GM10266 (cell line): Measurements from ENCODE around the gene RAET1L.
"Not testable (repeated sequence)": the region's sequence is repeated elsewhere in the genome, so short reads cannot be mapped to it uniquely, and the experiment has no call there.

ENCODE experiments used
- DNase-seq: peaks from one replicate; pipeline ENCODE4 v3.0.0; 2012; ENCODE audit errors: extremely low spot score
- TF ChIP-seq, protein P1 (sequence below): IDR thresholded peaks from 2 replicates; pipeline ENCODE4 v1.5.1; 2012; ENCODE audit warnings: mild to moderate bottlenecking, low read depth; ENCODE audit not compliant: control insufficient read depth, insufficient read depth; ENCODE audit errors: missing control alignments

The RAET1L gene

GRCh38 chr6:149978610-149979009 is 46.7 kb downstream of the RAET1L start:
- DNase-seq = no peak
- TF ChIP-seq, protein P1, sequence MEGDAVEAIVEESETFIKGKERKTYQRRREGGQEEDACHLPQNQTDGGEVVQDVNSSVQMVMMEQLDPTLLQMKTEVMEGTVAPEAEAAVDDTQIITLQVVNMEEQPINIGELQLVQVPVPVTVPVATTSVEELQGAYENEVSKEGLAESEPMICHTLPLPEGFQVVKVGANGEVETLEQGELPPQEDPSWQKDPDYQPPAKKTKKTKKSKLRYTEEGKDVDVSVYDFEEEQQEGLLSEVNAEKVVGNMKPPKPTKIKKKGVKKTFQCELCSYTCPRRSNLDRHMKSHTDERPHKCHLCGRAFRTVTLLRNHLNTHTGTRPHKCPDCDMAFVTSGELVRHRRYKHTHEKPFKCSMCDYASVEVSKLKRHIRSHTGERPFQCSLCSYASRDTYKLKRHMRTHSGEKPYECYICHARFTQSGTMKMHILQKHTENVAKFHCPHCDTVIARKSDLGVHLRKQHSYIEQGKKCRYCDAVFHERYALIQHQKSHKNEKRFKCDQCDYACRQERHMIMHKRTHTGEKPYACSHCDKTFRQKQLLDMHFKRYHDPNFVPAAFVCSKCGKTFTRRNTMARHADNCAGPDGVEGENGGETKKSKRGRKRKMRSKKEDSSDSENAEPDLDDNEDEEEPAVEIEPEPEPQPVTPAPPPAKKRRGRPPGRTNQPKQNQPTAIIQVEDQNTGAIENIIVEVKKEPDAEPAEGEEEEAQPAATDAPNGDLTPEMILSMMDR = no peak

GRCh38 chr6:149977221-149977620 is 48.1 kb downstream of the RAET1L start:
- TF ChIP-seq, protein P1 = no peak
- no peak for DNase-seq

DNA sequence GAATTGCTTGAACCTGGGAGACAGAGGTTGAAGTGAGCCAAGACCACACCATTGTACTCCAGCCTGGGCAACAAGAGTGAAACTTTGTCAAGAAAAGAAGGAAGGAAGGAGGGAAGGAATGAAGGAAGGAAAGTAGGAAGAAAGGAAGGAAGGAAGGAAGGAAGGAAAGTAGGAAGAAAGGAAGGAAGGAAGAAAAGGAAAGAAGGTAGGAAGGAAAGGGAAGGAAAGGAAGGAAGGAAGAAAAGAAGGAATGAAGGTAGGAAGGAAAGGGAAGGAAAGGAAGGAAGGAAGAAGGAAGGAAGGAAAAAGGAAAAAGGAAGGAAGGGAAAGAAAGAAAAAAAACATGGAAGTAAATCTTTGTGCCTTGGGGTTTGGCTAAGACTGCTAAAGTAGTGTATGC is 49.9 kb downstream of the RAET1L start:
- DNase-seq = no peak
- TF ChIP-seq, protein P1 = no peak

DNA sequence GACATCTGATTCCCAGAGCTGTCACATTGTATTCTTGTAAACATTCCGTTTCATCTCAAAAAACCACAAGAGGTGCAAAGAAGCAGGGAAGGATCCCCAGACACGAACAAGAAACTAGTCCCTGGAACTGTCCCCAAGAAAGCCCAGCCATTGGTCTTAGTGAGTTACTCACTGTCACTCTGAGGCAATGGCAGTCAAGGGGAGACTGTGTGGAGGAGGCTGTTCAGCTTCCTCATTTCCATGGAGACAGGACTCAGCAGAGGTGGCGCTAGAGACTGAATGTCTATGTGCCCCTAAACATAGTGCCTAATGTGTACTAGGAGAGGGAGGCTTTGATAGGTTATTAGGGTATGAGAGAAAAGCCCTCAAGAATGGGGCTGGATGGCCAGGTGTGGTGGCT is 50.5 kb downstream of the RAET1L start:
- DNase-seq = no peak
- TF ChIP-seq, protein P1 = no peak

GRCh38 chr6:149974394-149974793 is 50.9 kb downstream of the RAET1L start:
- DNase-seq = not testable (repeated sequence)

DNA sequence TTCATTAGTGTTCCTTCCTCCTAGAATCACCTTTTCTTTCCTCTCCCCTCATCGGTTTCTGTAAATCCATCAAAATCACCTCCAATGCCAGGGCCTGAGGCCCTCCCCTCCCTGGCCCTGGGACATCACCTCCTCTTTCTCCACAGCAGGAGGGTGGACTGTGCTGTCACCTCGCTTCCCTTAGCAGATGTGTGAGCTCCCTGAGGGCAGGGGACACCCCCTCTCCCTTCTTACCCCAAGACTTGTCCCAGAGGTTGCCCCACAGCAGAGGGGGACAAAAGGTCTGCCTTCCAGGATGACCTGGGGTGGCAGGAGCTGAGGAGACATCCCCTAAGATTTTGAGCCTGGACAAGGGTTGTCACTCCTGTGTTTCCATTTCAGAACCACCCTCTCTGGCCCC is 55.7 kb downstream of the RAET1L start:
- no peak for DNase-seq
- TF ChIP-seq, protein P1 = no peak

GRCh38 chr6:149968909-149969308 is 56.4 kb downstream of the RAET1L start:
- not testable (repeated sequence) for DNase-seq
